HepG2 (cell line): ENCODE measurements around the gene NLRP6. TPM values are rescaled to one million over a fixed set of nuclear protein-coding genes. Genes with fewer than 3 reads are reported as not detected.

ENCODE experiments used
- ATAC-seq: fragments of 200-7000 bp; cut with Tn5 transposase; 3 replicates; pipeline ENCODE4 v1.9.1; 2020; ENCODE audit warnings: mild to moderate bottlenecking, moderate library complexity
- BruUV-seq: library from RNA; stranded (reverse); fragments of 400-500 nt; replicated peaks from 2 replicates; lab custom pipeline; 2021; lab: Mats Ljungman, UMichigan
- CTCF ChIA-PET: fragments of 300-600 bp; formaldehyde crosslinking; extraction: SDS; loops from one replicate; lab custom pipeline; 2021; ENCODE audit warnings: low total read pairs, inconsistent platforms, low intra/inter-chr PET ratio; lab: Yijun Ruan, JAX
- POLR2A ChIA-PET: fragments of 350-600 bp; sonication (Branson Sonifier 250); formaldehyde crosslinking; loops from one replicate; lab custom pipeline; 2020; ENCODE audit warnings: antibody characterized with exemption, inconsistent platforms; lab: Yijun Ruan, JAX
- DNase-seq: peaks from one replicate; pipeline ENCODE4 v3.0.0-alpha.2; 2015; ENCODE audit warnings: low spot score
- FAIRE-seq: peaks from 3 replicates; lab custom pipeline; 2011; peaks lifted over from hg19 to GRCh38; lab: Jason Lieb, UNC
- H2AFZ ChIP-seq: one replicate; pipeline ENCODE4 v1.6.1; 2011; ENCODE audit warnings: low read length, inconsistent platforms
- H3K27ac ChIP-seq: fragments of 300-600 bp; 3 replicates; pipeline ENCODE4 v1.8.0; 2011; ENCODE audit warnings: mixed run types, mild to moderate bottlenecking, mixed read lengths, low read length, inconsistent platforms; ENCODE audit not compliant: insufficient read depth; ENCODE audit errors: extremely low read length
- H3K27me3 ChIP-seq, 2 experiments: fragments of 200-600 bp in 1 of 2; 2 replicates in 1 of 2; 3 replicates in 1 of 2; pipeline versions ENCODE4 v1.6.0 to v1.8.0; 2011; ENCODE audit warnings: low read length in 2 of 2, mild to moderate bottlenecking in 2 of 2, moderate library complexity in 2 of 2, inconsistent platforms in 1 of 2; ENCODE audit not compliant: insufficient read depth in 2 of 2, control insufficient read depth in 1 of 2
- H3K36me3 ChIP-seq, 2 experiments: fragments of 200-600 bp in 1 of 2; replicated peaks in 1 of 2; 2 replicates in 1 of 2; 3 replicates in 1 of 2; pipeline versions ENCODE4 v1.5.1 to v1.8.0; 2011; ENCODE audit warnings: low read length in 2 of 2, inconsistent platforms in 1 of 2; ENCODE audit not compliant: insufficient read depth in 2 of 2, control insufficient read depth in 1 of 2
- H3K4me1 ChIP-seq: 2 replicates; pipeline ENCODE4 v1.5.1; 2012; ENCODE audit warnings: low read length, inconsistent platforms; ENCODE audit not compliant: insufficient read depth
- H3K4me2 ChIP-seq: 2 replicates; pipeline ENCODE4 v1.6.0; 2011; ENCODE audit warnings: low read depth, low read length, inconsistent platforms
- H3K4me3 ChIP-seq, 3 experiments: fragments of 200-600 bp in 1 of 3; sonication (generic), shearing (Covaris generic) in 1 of 3; replicated peaks in 1 of 3; 2 replicates each; pipeline ENCODE4 v1.5.1; 2011 to 2016; ENCODE audit warnings: low read length in 3 of 3, inconsistent platforms in 2 of 3, low read depth in 2 of 3, mild to moderate bottlenecking in 2 of 3, control low read depth in 1 of 3, mixed read lengths in 1 of 3; ENCODE audit not compliant: insufficient read depth in 1 of 3
- H3K79me2 ChIP-seq: one replicate; pipeline ENCODE4 v1.6.1; 2011; ENCODE audit warnings: low read length, inconsistent platforms; ENCODE audit not compliant: insufficient read depth
- H3K9ac ChIP-seq: 2 replicates; pipeline ENCODE4 v1.6.0; 2011; ENCODE audit warnings: mild to moderate bottlenecking, low read depth, low read length, inconsistent platforms; ENCODE audit not compliant: insufficient read depth
- H3K9me3 ChIP-seq: 2 replicates; pipeline ENCODE4 v1.5.1; 2012; ENCODE audit warnings: mild to moderate bottlenecking, low read length
- H4K20me1 ChIP-seq: 2 replicates; pipeline ENCODE4 v1.6.0; 2011; ENCODE audit warnings: inconsistent platforms, mild to moderate bottlenecking, low read length, moderate library complexity; ENCODE audit not compliant: insufficient read depth
- ADNP ChIP-seq: sonication (generic); formaldehyde crosslinking; IDR thresholded peaks from 2 replicates; pipeline ENCODE4 v1.4.0; 2020; ENCODE audit warnings: missing genetic modification reagents
- AKAP8 ChIP-seq: sonication (generic); formaldehyde crosslinking; IDR thresholded peaks from 2 replicates; pipeline ENCODE4 v1.5.1; 2020; ENCODE audit warnings: mild to moderate bottlenecking, missing genetic modification reagents
- CEBPG ChIP-seq: IDR thresholded peaks from 2 replicates; pipeline ENCODE4 v1.6.1; 2016
- FOXK1 ChIP-seq: sonication (generic); formaldehyde crosslinking; IDR thresholded peaks from 2 replicates; pipeline ENCODE4 v1.4.0; 2020; ENCODE audit warnings: low read depth, missing genetic modification reagents, borderline replicate concordance
- HNF4A ChIP-seq: sonication (generic); formaldehyde crosslinking; IDR thresholded peaks from 2 replicates; pipeline ENCODE4 v1.4.0; 2020; ENCODE audit warnings: missing genetic modification reagents
- NFATC3 ChIP-seq: sonication (generic); formaldehyde crosslinking; IDR thresholded peaks from 2 replicates; pipeline ENCODE4 v1.5.1; 2020; ENCODE audit warnings: mild to moderate bottlenecking, missing genetic modification reagents
- SALL1 ChIP-seq: sonication (generic); formaldehyde crosslinking; IDR thresholded peaks from 2 replicates; pipeline ENCODE4 v1.8.0; 2022; ENCODE audit warnings: mild to moderate bottlenecking, missing genetic modification reagents
- ZFYVE20 ChIP-seq: sonication (generic); formaldehyde crosslinking; IDR thresholded peaks from 2 replicates; pipeline ENCODE4 v1.8.0; 2023; ENCODE audit warnings: low read depth, mild to moderate bottlenecking, moderate library complexity, missing genetic modification reagents, borderline replicate concordance
- ZMYM2 ChIP-seq: sonication (generic); formaldehyde crosslinking; IDR thresholded peaks from 2 replicates; pipeline ENCODE4 v1.8.0; 2022; ENCODE audit warnings: mild to moderate bottlenecking, missing genetic modification reagents
- ZNF101 ChIP-seq: sonication (generic); formaldehyde crosslinking; IDR thresholded peaks from 2 replicates; pipeline ENCODE4 v1.4.0; 2020; ENCODE audit warnings: mild to moderate bottlenecking, low read depth, missing genetic modification reagents, borderline replicate concordance
- ZNF563 ChIP-seq: sonication (generic); formaldehyde crosslinking; IDR thresholded peaks from 2 replicates; pipeline ENCODE4 v1.8.0; 2022; ENCODE audit warnings: mild to moderate bottlenecking, moderate library complexity, missing genetic modification reagents
- ZNF724P ChIP-seq: sonication (generic); formaldehyde crosslinking; IDR thresholded peaks from 2 replicates; pipeline ENCODE4 v1.8.0; 2022; ENCODE audit warnings: missing genetic modification reagents, borderline replicate concordance
- WGBS: methylation state at CpG from one replicate; pipeline ENCODE4 v1.1.6; 2017; ENCODE audit warnings: low lambda C conversion rate; 5-methylcytosine and 5-hydroxymethylcytosine counted together
- in situ Hi-C: cut with HindIII; loops from 2 replicates; pipeline ENCODE4 v1.10.0; 2017; ENCODE audit warnings: low pct_unique_long_range_greater_than_20kb; ENCODE audit not compliant: extremely low pct_ligation_motif_present
- intact Hi-C: fragments of 100-400 bp; cut with micrococcal nuclease; formaldehyde crosslinking; loops from one replicate; pipeline ENCODE4 v1.10.0; 2022; ENCODE audit not compliant: unreplicated experiment
- polyA plus RNA-seq, 8 experiments: library from polyadenylated mRNA; depleted of rRNA in 3 of 8; stranded (reverse) in 7 of 8; unstranded in 1 of 8; fragments of >200 nt; fragmentation: Illumina TruSeq in 4 of 8; extraction: Trizol in 4 of 8; gene quantifications; 2 replicates each; pipeline versions ENCODE4 v1.2.1 to v1.2.3, GENCODE V29; 2011 to 2016; ENCODE audit warnings: low read depth in 4 of 8, missing spikeins in 1 of 8, mixed read lengths in 1 of 8; ENCODE audit not compliant: insufficient read depth in 1 of 8
- total RNA-seq, 5 experiments: library from RNA; depleted of rRNA; stranded (reverse); fragments of >200 nt; fragmentation: Illumina TruSeq; extraction: Trizol; gene quantifications; 2 replicates each; pipeline ENCODE4 v1.2.3, GENCODE V29; 2016; ENCODE audit warnings: low read depth in 1 of 5
- TF ChIP-seq, protein P1 (sequence below): sonication (generic); formaldehyde crosslinking; IDR thresholded peaks from 2 replicates; pipeline ENCODE4 v1.5.1; 2020; ENCODE audit warnings: missing genetic modification reagents, mild to moderate bottlenecking, borderline replicate concordance
- TF ChIP-seq, protein P2 (sequence below): sonication (generic); formaldehyde crosslinking; conservative IDR thresholded peaks from 2 replicates; pipeline ENCODE4 v1.5.0; 2020; ENCODE audit warnings: missing genetic modification reagents
- TF ChIP-seq, protein P3 (sequence below): sonication (generic); formaldehyde crosslinking; IDR thresholded peaks from 2 replicates; pipeline ENCODE4 v1.4.0; 2020; ENCODE audit warnings: missing genetic modification reagents

Gene NLRP6
- total and polyA plus RNA-seq, 2 of the 13 experiments (the other 11 are each of a cell fraction or from before 2014, with no cell fraction given), result not detected

DNA sequence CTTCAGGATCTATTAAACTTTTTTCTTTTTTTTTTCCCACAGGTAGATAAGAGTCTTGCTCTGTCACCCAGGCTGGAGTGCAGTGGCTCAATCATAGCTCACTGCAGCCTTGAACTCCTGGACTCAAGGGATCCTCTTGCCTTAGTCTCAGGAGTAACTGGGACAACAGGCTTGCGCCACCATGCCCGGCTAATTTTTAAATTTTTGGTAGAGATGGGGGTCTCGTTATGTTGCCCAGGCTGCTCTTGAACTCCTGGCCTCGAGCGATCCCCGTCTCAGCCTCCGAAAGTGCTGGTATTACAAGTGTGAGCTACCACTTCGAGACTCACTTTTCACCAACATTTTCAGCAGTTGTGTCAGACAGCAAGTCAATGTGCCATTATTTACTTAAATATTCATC lies 43.0 kb upstream of the NLRP6 start:
- CTCF ChIA-PET, result no interaction called here
- intact Hi-C loops (no loop called here), in situ Hi-C loops (no loop called here)
- no peaks in the 10 kb centered on the region; a peak in 1 of 5 replicates for H3K27me3 ChIP-seq
- no peak for ATAC-seq
- H3K79me2 ChIP-seq, result peaks cover 27% of the 10 kb centered on the region
- POLR2A ChIA-PET, result interaction anchor here (0.8 to 3.1 kb wide), 7 partner anchors 19 to 180 kb away, joined by 3 to 20 read pairs (median 4); partner anchors contain the start of genes BET1L, RIC8A and SIGIRR
- H3K9me3 ChIP-seq, result no peaks in the 10 kb centered on the region
- BruUV-seq, result TSS peak; percentile 78
- H3K4me3 ChIP-seq, result peak overlapping the region; percentile 64 to 91 (median 73)
- DNase-seq, result no peak
- H4K20me1 ChIP-seq, result no peaks in the 10 kb centered on the region
- H3K9ac ChIP-seq, result peak overlapping the region; percentile 91
- H3K27ac ChIP-seq, result peak overlapping the region; percentile 95
- no peak overlapping the region for H2AFZ ChIP-seq
- peak overlapping the region; percentile 71 for H3K4me2 ChIP-seq
- H3K4me1 ChIP-seq, result peaks cover 34% of the 10 kb centered on the region
- no peak for FAIRE-seq
- peaks cover under 1 to 8% of the 10 kb centered on the region in 2 experiments; a peak in 2 of 5 replicates for H3K36me3 ChIP-seq
- WGBS, result 11% methylated on average over 8 of the region's 8 CpGs
- TF ChIP-seq ZNF101 (CRISPR knock-in tag), result no peak
- no peak for TF ChIP-seq FOXK1
- 0 out of 2 replicates have a peak, but pooled peaks have one; percentile 51 for TF ChIP-seq ZMYM2 (CRISPR knock-in tag)
- TF ChIP-seq SALL1, result 0 out of 2 replicates have a peak, but pooled peaks have one; percentile 23
- peak; percentile 25; the same call in 1 of the 2 replicates for TF ChIP-seq CEBPG (CRISPR knock-in tag)
- peak; percentile 32; the same call in 1 of the 2 replicates for TF ChIP-seq HNF4A

DNA sequence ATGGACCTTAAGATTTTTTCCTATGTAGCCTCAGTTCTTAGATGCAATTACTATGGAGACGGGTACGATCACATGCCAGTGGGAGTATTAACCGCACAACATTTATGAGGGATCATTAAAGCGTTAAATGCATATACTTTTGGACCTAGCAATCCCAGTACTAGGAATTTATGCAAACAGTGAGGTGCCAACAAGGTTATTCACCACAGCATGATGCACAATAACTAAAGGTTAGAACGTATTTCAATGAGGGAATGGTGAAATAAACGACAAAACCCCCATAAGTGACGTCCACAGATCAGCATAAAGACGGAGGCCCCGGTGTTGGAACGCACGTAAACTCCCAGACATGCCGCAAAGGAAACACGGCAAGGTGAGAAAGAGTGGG lies 42.6 kb upstream of the NLRP6 start:
- no peaks in the 10 kb centered on the region for H3K9me3 ChIP-seq
- H3K79me2 ChIP-seq, result peaks cover 27% of the 10 kb centered on the region
- H3K36me3 ChIP-seq, result peaks cover 1 to 11% of the 10 kb centered on the region in 2 experiments; a peak in 3 of 5 replicates
- no peaks in the 10 kb centered on the region; a peak in 1 of 5 replicates for H3K27me3 ChIP-seq
- ChIA-PET CTCF (no interaction called here), POLR2A (interaction anchor here (0.8 to 3.1 kb wide), 6 partner anchors 19 to 73 kb away, joined by 3 to 20 read pairs (median 4); partner anchors contain the start of genes BET1L and RIC8A)
- intact Hi-C loops (no loop called here), in situ Hi-C loops (no loop called here)
- peak overlapping the region; percentile 71 for H3K4me2 ChIP-seq
- H2AFZ ChIP-seq, result peak overlapping the region; percentile 7
- H3K4me1 ChIP-seq, result peaks cover 34% of the 10 kb centered on the region
- H3K9ac ChIP-seq, result peak overlapping the region; percentile 91
- H4K20me1 ChIP-seq, result no peaks in the 10 kb centered on the region
- 2% methylated on average over 13 of the region's 13 CpGs for WGBS
- DNase-seq (no peak), ATAC-seq (peak; percentile 28), FAIRE-seq (peak; percentile 32)
- peak overlapping the region; percentile 64 to 91 (median 73) for H3K4me3 ChIP-seq
- peak overlapping the region; percentile 95 for H3K27ac ChIP-seq
- no TSS peak for BruUV-seq
- TF ChIP-seq ZFYVE20 (0 out of 2 replicates have a peak, but pooled peaks have one; percentile 74), ZNF563 (CRISPR knock-in tag) (no peak), ZNF724P (CRISPR knock-in tag) (0 out of 2 replicates have a peak, but pooled peaks have one; percentile 26), NFATC3 (no peak), AKAP8 (CRISPR knock-in tag) (no peak), ADNP (CRISPR knock-in tag) (no peak)
- TF ChIP-seq, protein P1, sequence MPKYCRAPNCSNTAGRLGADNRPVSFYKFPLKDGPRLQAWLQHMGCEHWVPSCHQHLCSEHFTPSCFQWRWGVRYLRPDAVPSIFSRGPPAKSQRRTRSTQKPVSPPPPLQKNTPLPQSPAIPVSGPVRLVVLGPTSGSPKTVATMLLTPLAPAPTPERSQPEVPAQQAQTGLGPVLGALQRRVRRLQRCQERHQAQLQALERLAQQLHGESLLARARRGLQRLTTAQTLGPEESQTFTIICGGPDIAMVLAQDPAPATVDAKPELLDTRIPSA (CRISPR knock-in tag), result no peak
- TF ChIP-seq, protein P2, sequence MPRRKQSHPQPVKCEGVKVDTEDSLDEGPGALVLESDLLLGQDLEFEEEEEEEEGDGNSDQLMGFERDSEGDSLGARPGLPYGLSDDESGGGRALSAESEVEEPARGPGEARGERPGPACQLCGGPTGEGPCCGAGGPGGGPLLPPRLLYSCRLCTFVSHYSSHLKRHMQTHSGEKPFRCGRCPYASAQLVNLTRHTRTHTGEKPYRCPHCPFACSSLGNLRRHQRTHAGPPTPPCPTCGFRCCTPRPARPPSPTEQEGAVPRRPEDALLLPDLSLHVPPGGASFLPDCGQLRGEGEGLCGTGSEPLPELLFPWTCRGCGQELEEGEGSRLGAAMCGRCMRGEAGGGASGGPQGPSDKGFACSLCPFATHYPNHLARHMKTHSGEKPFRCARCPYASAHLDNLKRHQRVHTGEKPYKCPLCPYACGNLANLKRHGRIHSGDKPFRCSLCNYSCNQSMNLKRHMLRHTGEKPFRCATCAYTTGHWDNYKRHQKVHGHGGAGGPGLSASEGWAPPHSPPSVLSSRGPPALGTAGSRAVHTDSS (CRISPR knock-in tag), result no peak
- TF ChIP-seq, protein P3, sequence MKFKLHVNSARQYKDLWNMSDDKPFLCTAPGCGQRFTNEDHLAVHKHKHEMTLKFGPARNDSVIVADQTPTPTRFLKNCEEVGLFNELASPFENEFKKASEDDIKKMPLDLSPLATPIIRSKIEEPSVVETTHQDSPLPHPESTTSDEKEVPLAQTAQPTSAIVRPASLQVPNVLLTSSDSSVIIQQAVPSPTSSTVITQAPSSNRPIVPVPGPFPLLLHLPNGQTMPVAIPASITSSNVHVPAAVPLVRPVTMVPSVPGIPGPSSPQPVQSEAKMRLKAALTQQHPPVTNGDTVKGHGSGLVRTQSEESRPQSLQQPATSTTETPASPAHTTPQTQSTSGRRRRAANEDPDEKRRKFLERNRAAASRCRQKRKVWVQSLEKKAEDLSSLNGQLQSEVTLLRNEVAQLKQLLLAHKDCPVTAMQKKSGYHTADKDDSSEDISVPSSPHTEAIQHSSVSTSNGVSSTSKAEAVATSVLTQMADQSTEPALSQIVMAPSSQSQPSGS (CRISPR knock-in tag), result peak; percentile 15; the same call in 1 of the 2 replicates
